HEK293 (cell line): ENCODE data around the gene GNA12.

Experiments used
- CTCF ChIA-PET: fragments of 350-600 bp; formaldehyde crosslinking; extraction: SDS; loops from one replicate; lab custom pipeline; 2021; ENCODE audit warnings: antibody characterized with exemption; lab: Yijun Ruan, JAX
- POLR2A ChIA-PET: fragments of 300-600 bp; formaldehyde crosslinking; extraction: SDS; loops from one replicate; lab custom pipeline; 2020; ENCODE audit warnings: antibody characterized with exemption, inconsistent platforms; lab: Yijun Ruan, JAX
- H3K27ac ChIP-seq: fragments of 200-500 bp; sonication (Bioruptor generic); 2 replicates; pipeline ENCODE4 v1.5.1; 2014; ENCODE audit warnings: low read depth, low read length, control low read depth, inconsistent platforms; ENCODE audit errors: extremely low read depth
- H3K36me3 ChIP-seq, 2 experiments: fragments of 200-500 bp in 1 of 2; sonication (Bioruptor generic) in 1 of 2; 1 replicate in 1 of 2; 2 replicates in 1 of 2; pipeline ENCODE4 v1.5.1; 2014 to 2017; ENCODE audit warnings: inconsistent platforms in 2 of 2, low read length in 2 of 2; ENCODE audit not compliant: control insufficient read depth in 2 of 2, insufficient read depth in 1 of 2
- H3K4me1 ChIP-seq: fragments of 200-500 bp; sonication (Bioruptor generic); 2 replicates; pipeline ENCODE4 v1.5.1; 2014; ENCODE audit warnings: mild to moderate bottlenecking, low read length, inconsistent platforms; ENCODE audit not compliant: control insufficient read depth, insufficient read depth
- H3K4me3 ChIP-seq: 2 replicates; pipeline ENCODE4 v1.5.1; 2011; ENCODE audit warnings: low read depth, mild to moderate bottlenecking, control low read depth, low read length, moderate library complexity
- H3K9me3 ChIP-seq: fragments of 200-500 bp; sonication (Bioruptor generic); 2 replicates; pipeline ENCODE4 v1.5.1; 2014; ENCODE audit warnings: low read depth, low read length, inconsistent platforms; ENCODE audit not compliant: control insufficient read depth, insufficient read depth
- BCL6B ChIP-seq: fragments of 450-650 bp; formaldehyde crosslinking; IDR thresholded peaks from 2 replicates; pipeline ENCODE4 v1.5.1; 2017; ENCODE audit warnings: missing biosample characterization, missing genetic modification characterization
- MEIS1 ChIP-seq: sonication (generic); formaldehyde crosslinking; IDR thresholded peaks from 2 replicates; pipeline ENCODE4 v1.8.1; 2022; ENCODE audit warnings: missing genetic modification reagents, mild to moderate bottlenecking, borderline replicate concordance
- MYNN ChIP-seq: fragments of 450-650 bp; formaldehyde crosslinking; IDR thresholded peaks from 2 replicates; pipeline ENCODE4 v1.5.1; 2016; ENCODE audit warnings: missing biosample characterization, missing genetic modification characterization, borderline replicate concordance
- OSR2 ChIP-seq: fragments of 450-650 bp; formaldehyde crosslinking; IDR thresholded peaks from 2 replicates; pipeline ENCODE4 v1.5.1; 2016; ENCODE audit warnings: missing biosample characterization, missing genetic modification characterization
- ZBTB48 ChIP-seq: fragments of 450-650 bp; formaldehyde crosslinking; IDR thresholded peaks from 2 replicates; pipeline ENCODE4 v1.5.1; 2016; ENCODE audit warnings: missing biosample characterization, missing genetic modification characterization
- ZEB2 ChIP-seq: fragments of 450-650 bp; formaldehyde crosslinking; IDR thresholded peaks from 2 replicates; pipeline ENCODE4 v1.5.1; 2016; ENCODE audit warnings: missing biosample characterization, missing genetic modification characterization
- ZFP37 ChIP-seq: fragments of 450-650 bp; formaldehyde crosslinking; IDR thresholded peaks from 2 replicates; pipeline ENCODE4 v1.5.1; 2016; ENCODE audit warnings: missing biosample characterization, missing genetic modification characterization
- ZNF121 ChIP-seq: fragments of 450-650 bp; formaldehyde crosslinking; IDR thresholded peaks from 2 replicates; pipeline ENCODE4 v1.5.1; 2016; ENCODE audit warnings: missing biosample characterization, missing genetic modification characterization
- ZNF132 ChIP-seq: fragments of 450-650 bp; formaldehyde crosslinking; IDR thresholded peaks from 2 replicates; pipeline ENCODE4 v1.5.1; 2017; ENCODE audit warnings: missing biosample characterization, missing genetic modification characterization, borderline replicate concordance
- ZNF133 ChIP-seq: fragments of 450-650 bp; formaldehyde crosslinking; IDR thresholded peaks from 2 replicates; pipeline ENCODE4 v1.5.1; 2016; ENCODE audit warnings: missing biosample characterization, missing genetic modification characterization
- ZNF169 ChIP-seq: fragments of 450-650 bp; formaldehyde crosslinking; IDR thresholded peaks from 2 replicates; pipeline ENCODE4 v1.5.1; 2016; ENCODE audit warnings: missing biosample characterization, missing genetic modification characterization
- ZNF19 ChIP-seq: fragments of 450-650 bp; formaldehyde crosslinking; IDR thresholded peaks from 2 replicates; pipeline ENCODE4; 2016; ENCODE audit warnings: missing biosample characterization, missing genetic modification characterization, low read depth
- ZNF394 ChIP-seq: fragments of 450-650 bp; formaldehyde crosslinking; IDR thresholded peaks from 2 replicates; pipeline ENCODE4 v1.5.1; 2016; ENCODE audit warnings: missing biosample characterization, missing genetic modification characterization, mild to moderate bottlenecking, moderate library complexity, borderline replicate concordance
- ZNF473 ChIP-seq: fragments of 450-650 bp; formaldehyde crosslinking; IDR thresholded peaks from 2 replicates; pipeline ENCODE4 v1.5.1; 2017; ENCODE audit warnings: missing biosample characterization, missing genetic modification characterization
- ZNF561 ChIP-seq: fragments of 450-650 bp; IDR thresholded peaks from 2 replicates; pipeline ENCODE4 v1.5.1; 2018; ENCODE audit warnings: missing biosample characterization, missing genetic modification characterization, borderline replicate concordance
- ZNF571 ChIP-seq: fragments of 450-650 bp; formaldehyde crosslinking; IDR thresholded peaks from 2 replicates; pipeline ENCODE4 v1.5.0; 2017; ENCODE audit warnings: missing biosample characterization, missing genetic modification characterization
- ZNF596 ChIP-seq: fragments of 450-650 bp; IDR thresholded peaks from 2 replicates; pipeline ENCODE4 v1.5.0; 2018; ENCODE audit warnings: missing biosample characterization, mild to moderate bottlenecking, missing genetic modification characterization, moderate library complexity
- ZNF610 ChIP-seq: fragments of 450-650 bp; formaldehyde crosslinking; IDR thresholded peaks from 2 replicates; pipeline ENCODE4 v1.5.1; 2016; ENCODE audit warnings: missing biosample characterization, missing genetic modification characterization, borderline replicate concordance
- TF ChIP-seq, protein P1 (sequence below): fragments of 450-650 bp; formaldehyde crosslinking; IDR thresholded peaks from 2 replicates; pipeline ENCODE4 v1.5.1; 2016; ENCODE audit warnings: missing biosample characterization, missing genetic modification characterization
- TF ChIP-seq, protein P2 (sequence below): fragments of 450-650 bp; formaldehyde crosslinking; IDR thresholded peaks from 2 replicates; pipeline ENCODE4 v1.5.1; 2016; ENCODE audit warnings: missing biosample characterization, missing genetic modification characterization, borderline replicate concordance

Gene GNA12

DNA sequence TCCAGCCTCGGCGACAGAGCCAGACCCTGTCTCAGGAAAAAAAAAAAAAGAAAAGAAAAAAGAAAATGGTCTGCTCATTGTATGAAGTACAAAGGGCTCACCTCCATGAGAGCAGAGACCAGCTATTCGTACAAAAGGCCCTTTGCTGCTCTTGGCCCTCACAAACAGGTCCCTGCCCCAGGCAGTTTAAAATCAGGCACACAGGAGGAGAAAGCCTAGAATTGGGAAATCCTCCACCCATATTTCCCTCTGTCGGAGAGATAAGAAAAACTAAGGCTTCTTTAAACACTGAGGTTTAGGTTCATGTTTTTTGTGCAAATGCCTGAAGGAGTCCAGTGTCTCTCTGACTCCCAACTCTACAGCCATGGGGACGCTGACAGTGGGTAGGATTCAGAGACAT lies 15.1 kb downstream of the GNA12 start:
- peaks cover 0 to 3% of the 10 kb centered on the region in 2 experiments; a peak in 1 of 3 replicates for H3K36me3 ChIP-seq
- peaks cover 9% of the 10 kb centered on the region; the same call in 1 of the 2 replicates for H3K4me1 ChIP-seq
- no peaks in the 10 kb centered on the region for H3K9me3 ChIP-seq
- TF ChIP-seq ZNF19 (tag by site-specific recombination) (no peak), BCL6B (tag by site-specific recombination) (no peak), ZEB2 (no peak), ZNF571 (tag by site-specific recombination) (no peak), ZFP37 (tag by site-specific recombination) (no peak), ZNF169 (tag by site-specific recombination) (no peak), ZNF596 (no peak), ZBTB48 (tag by site-specific recombination) (no peak), ZNF473 (no peak), ZNF132 (tag by site-specific recombination) (no peak), ZNF394 (no peak), OSR2 (tag by site-specific recombination) (no peak), ZNF561 (no peak), ZNF610 (tag by site-specific recombination) (no peak), ZNF121 (no peak), MYNN (tag by site-specific recombination) (no peak), ZNF133 (no peak), MEIS1 (CRISPR knock-in tag) (no peak)
- TF ChIP-seq, protein P1, sequence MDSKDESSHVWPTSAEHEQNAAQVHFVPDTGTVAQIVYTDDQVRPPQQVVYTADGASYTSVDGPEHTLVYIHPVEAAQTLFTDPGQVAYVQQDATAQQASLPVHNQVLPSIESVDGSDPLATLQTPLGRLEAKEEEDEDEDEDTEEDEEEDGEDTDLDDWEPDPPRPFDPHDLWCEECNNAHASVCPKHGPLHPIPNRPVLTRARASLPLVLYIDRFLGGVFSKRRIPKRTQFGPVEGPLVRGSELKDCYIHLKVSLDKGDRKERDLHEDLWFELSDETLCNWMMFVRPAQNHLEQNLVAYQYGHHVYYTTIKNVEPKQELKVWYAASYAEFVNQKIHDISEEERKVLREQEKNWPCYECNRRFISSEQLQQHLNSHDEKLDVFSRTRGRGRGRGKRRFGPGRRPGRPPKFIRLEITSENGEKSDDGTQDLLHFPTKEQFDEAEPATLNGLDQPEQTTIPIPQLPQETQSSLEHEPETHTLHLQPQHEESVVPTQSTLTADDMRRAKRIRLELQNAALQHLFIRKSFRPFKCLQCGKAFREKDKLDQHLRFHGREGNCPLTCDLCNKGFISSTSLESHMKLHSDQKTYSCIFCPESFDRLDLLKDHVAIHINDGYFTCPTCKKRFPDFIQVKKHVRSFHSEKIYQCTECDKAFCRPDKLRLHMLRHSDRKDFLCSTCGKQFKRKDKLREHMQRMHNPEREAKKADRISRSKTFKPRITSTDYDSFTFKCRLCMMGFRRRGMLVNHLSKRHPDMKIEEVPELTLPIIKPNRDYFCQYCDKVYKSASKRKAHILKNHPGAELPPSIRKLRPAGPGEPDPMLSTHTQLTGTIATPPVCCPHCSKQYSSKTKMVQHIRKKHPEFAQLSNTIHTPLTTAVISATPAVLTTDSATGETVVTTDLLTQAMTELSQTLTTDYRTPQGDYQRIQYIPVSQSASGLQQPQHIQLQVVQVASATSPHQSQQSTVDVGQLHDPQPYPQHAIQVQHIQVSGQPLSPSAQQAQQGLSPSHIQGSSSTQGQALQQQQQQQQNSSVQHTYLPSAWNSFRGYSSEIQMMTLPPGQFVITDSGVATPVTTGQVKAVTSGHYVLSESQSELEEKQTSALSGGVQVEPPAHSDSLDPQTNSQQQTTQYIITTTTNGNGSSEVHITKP: no peak
- TF ChIP-seq, protein P2, sequence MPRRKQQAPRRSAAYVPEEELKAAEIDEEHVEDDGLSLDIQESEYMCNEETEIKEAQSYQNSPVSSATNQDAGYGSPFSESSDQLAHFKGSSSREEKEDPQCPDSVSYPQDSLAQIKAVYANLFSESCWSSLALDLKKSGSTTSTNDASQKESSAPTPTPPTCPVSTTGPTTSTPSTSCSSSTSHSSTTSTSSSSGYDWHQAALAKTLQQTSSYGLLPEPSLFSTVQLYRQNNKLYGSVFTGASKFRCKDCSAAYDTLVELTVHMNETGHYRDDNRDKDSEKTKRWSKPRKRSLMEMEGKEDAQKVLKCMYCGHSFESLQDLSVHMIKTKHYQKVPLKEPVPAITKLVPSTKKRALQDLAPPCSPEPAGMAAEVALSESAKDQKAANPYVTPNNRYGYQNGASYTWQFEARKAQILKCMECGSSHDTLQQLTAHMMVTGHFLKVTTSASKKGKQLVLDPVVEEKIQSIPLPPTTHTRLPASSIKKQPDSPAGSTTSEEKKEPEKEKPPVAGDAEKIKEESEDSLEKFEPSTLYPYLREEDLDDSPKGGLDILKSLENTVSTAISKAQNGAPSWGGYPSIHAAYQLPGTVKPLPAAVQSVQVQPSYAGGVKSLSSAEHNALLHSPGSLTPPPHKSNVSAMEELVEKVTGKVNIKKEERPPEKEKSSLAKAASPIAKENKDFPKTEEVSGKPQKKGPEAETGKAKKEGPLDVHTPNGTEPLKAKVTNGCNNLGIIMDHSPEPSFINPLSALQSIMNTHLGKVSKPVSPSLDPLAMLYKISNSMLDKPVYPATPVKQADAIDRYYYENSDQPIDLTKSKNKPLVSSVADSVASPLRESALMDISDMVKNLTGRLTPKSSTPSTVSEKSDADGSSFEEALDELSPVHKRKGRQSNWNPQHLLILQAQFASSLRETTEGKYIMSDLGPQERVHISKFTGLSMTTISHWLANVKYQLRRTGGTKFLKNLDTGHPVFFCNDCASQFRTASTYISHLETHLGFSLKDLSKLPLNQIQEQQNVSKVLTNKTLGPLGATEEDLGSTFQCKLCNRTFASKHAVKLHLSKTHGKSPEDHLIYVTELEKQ: no peak
- H3K4me3 ChIP-seq: no peak overlapping the region
- CTCF ChIA-PET: interaction anchor here (0.6 to 1.5 kb wide), 3 partner anchors 11 to 111 kb away, joined by 3 to 5 read pairs (median 3); no protein-coding TSS in a partner anchor
- POLR2A ChIA-PET: no interaction called here
- no peak overlapping the region for H3K27ac ChIP-seq
